K562 (cell line): Measurements from ENCODE around the gene DHRS11. TPM values are rescaled to one million over a fixed set of nuclear protein-coding genes. Genes with fewer than 3 reads are reported as not detected.

ENCODE experiments used
- ATAC-seq: fragments of 200-7000 bp; cut with Tn5 transposase; 3 replicates; pipeline ENCODE4 v1.9.1; 2020; ENCODE audit warnings: moderate library complexity
- BruUV-seq: library from RNA; stranded (reverse); fragments of 400-500 nt; replicated peaks from 2 replicates; lab custom pipeline; 2021; lab: Mats Ljungman, UMichigan
- CTCF ChIA-PET: fragments of 300-600 bp; formaldehyde crosslinking; extraction: SDS; loops from one replicate; lab custom pipeline; 2021; ENCODE audit warnings: low intra/inter-chr PET ratio; lab: Yijun Ruan, JAX
- POLR2A ChIA-PET: fragments of 300-600, 350-650 bp; sonication (Branson Sonifier 250); formaldehyde crosslinking; extraction: SDS; loops from one replicate; lab custom pipeline; 2021; ENCODE audit warnings: antibody characterized with exemption, inconsistent platforms; lab: Yijun Ruan, JAX
- DNase-seq, 4 experiments: peaks; one replicate each; pipeline versions ENCODE4 v3.0.0 to v3.0.0-alpha.2; 2011 to 2018; ENCODE audit warnings: low spot score in 3 of 4, mixed read lengths in 3 of 4; ENCODE audit errors: extremely low read depth in 1 of 4
- FAIRE-seq: peaks from 2 replicates; lab custom pipeline; 2011; peaks lifted over from hg19 to GRCh38; lab: Jason Lieb, UNC
- H2AFZ ChIP-seq: 2 replicates; pipeline ENCODE4 v1.6.0; 2011; ENCODE audit warnings: low read depth, low read length, control low read depth, inconsistent platforms
- H3K27ac ChIP-seq: fragments of 200-600 bp; 3 replicates; pipeline ENCODE4 v1.8.0; 2011; ENCODE audit warnings: low read depth, mild to moderate bottlenecking, control low read depth, inconsistent platforms, low read length, moderate library complexity, mixed read lengths; ENCODE audit errors: extremely low read depth
- H3K27me3 ChIP-seq, 2 experiments: fragments of 300-600 bp in 1 of 2; 2 replicates in 1 of 2; 3 replicates in 1 of 2; pipeline versions ENCODE4 v1.6.0 to v1.8.0; 2011; ENCODE audit warnings: inconsistent platforms in 2 of 2, low read length in 2 of 2, mild to moderate bottlenecking in 1 of 2, mixed read lengths in 1 of 2, moderate library complexity in 1 of 2; ENCODE audit not compliant: control insufficient read depth in 2 of 2, insufficient read depth in 2 of 2
- H3K36me3 ChIP-seq: fragments of 300-600 bp; 3 replicates; pipeline ENCODE4 v1.8.0; 2011; ENCODE audit warnings: mild to moderate bottlenecking, low read length, inconsistent platforms; ENCODE audit not compliant: control insufficient read depth, insufficient read depth
- H3K4me1 ChIP-seq, 2 experiments: fragments of 200-600 bp in 1 of 2; replicated peaks in 1 of 2; 2 replicates in 1 of 2; 3 replicates in 1 of 2; pipeline versions ENCODE4 v1.5.1 to v1.8.0; 2011; ENCODE audit warnings: inconsistent platforms in 2 of 2, low read length in 2 of 2, mild to moderate bottlenecking in 1 of 2, mixed read lengths in 1 of 2, moderate library complexity in 1 of 2; ENCODE audit not compliant: control insufficient read depth in 2 of 2, insufficient read depth in 2 of 2
- H3K4me2 ChIP-seq: 2 replicates; pipeline ENCODE4 v1.6.1; 2011; ENCODE audit warnings: low read length, control low read depth, inconsistent platforms, mixed read lengths; ENCODE audit not compliant: insufficient read depth
- H3K4me3 ChIP-seq: fragments of 200-600 bp; sonication (generic), shearing (Covaris generic); 2 replicates; pipeline ENCODE4 v1.5.1; 2016; ENCODE audit warnings: control low read depth, inconsistent platforms
- H3K79me2 ChIP-seq: fragments of 200-600 bp; 3 replicates; pipeline ENCODE4 v1.8.0; 2011; ENCODE audit warnings: low read length, inconsistent platforms; ENCODE audit not compliant: control insufficient read depth, insufficient read depth
- H3K9ac ChIP-seq, 2 experiments: 2 replicates each; pipeline versions ENCODE4 v1.6.0 to v1.6.1; 2011; ENCODE audit warnings: low read depth in 2 of 2, low read length in 2 of 2, control low read depth in 1 of 2, inconsistent platforms in 1 of 2, mild to moderate bottlenecking in 1 of 2, mixed read lengths in 1 of 2; ENCODE audit not compliant: insufficient read depth in 1 of 2
- H3K9me1 ChIP-seq: one replicate; pipeline ENCODE4 v1.6.0; 2011; ENCODE audit warnings: inconsistent platforms, mild to moderate bottlenecking, low read length, moderate library complexity; ENCODE audit not compliant: control insufficient read depth, insufficient read depth
- H3K9me3 ChIP-seq: replicated peaks from 2 replicates; pipeline ENCODE4 v1.5.1; 2011; ENCODE audit warnings: low read depth, low read length, inconsistent platforms; ENCODE audit not compliant: control insufficient read depth, insufficient read depth
- H4K20me1 ChIP-seq: replicated peaks from 2 replicates; pipeline ENCODE4 v1.6.1; 2011; ENCODE audit warnings: low read length, inconsistent platforms, mixed read lengths; ENCODE audit not compliant: control insufficient read depth, insufficient read depth
- ARID2 ChIP-seq: fragments of 450-650 bp; IDR thresholded peaks from 2 replicates; pipeline ENCODE4 v1.6.1; 2017; ENCODE audit warnings: antibody characterized with exemption, mild to moderate bottlenecking
- CREB1 ChIP-seq, 2 experiments: sonication (generic) in 1 of 2; formaldehyde crosslinking in 1 of 2; IDR thresholded peaks; 2 replicates each; pipeline versions ENCODE4 v1.6.1 to v1.8.0; 2012 to 2022; ENCODE audit warnings: inconsistent platforms in 1 of 2, mild to moderate bottlenecking in 1 of 2, missing genetic modification reagents in 1 of 2, moderate library complexity in 1 of 2
- EP400 ChIP-seq: fragments of 450-650 bp; IDR thresholded peaks from 2 replicates; pipeline ENCODE4 v1.6.1; 2017; ENCODE audit warnings: antibody characterized with exemption, mild to moderate bottlenecking, moderate library complexity
- GTF2E2 ChIP-seq: fragments of 200-800 bp; sonication (Bioruptor generic); IDR thresholded peaks from 2 replicates; pipeline ENCODE4 v1.6.1; 2016; ENCODE audit warnings: missing genetic modification characterization, missing compliant biosample characterization
- HDAC1 ChIP-seq, 2 experiments: fragments of 450-650 bp; IDR thresholded peaks; 2 replicates each; pipeline ENCODE4 v1.6.1; 2016 to 2017; ENCODE audit warnings: inconsistent platforms in 1 of 2, mild to moderate bottlenecking in 1 of 2, moderate library complexity in 1 of 2
- KAT2B ChIP-seq: IDR thresholded peaks from one replicate; pipeline ENCODE4 v1.6.1; 2012; ENCODE audit warnings: low read depth, mild to moderate bottlenecking, control low read depth, inconsistent platforms, low read length, moderate library complexity
- MEIS2 ChIP-seq: fragments of 450-650 bp; IDR thresholded peaks from 2 replicates; pipeline ENCODE4 v1.6.1; 2014; ENCODE audit warnings: mild to moderate bottlenecking; ENCODE audit not compliant: partially characterized antibody
- PHF21A ChIP-seq: fragments of 450-650 bp; IDR thresholded peaks from 2 replicates; pipeline ENCODE4 v1.6.1; 2017; ENCODE audit warnings: low read depth, borderline replicate concordance
- POLR2H ChIP-seq: IDR thresholded peaks from 2 replicates; pipeline ENCODE4 v1.6.1; 2016; ENCODE audit warnings: missing genetic modification characterization, low read depth, mild to moderate bottlenecking, control low read depth, missing compliant biosample characterization, moderate library complexity
- SIN3A ChIP-seq, 2 experiments: fragments of 150-350 bp in 1 of 2; IDR thresholded peaks; 2 replicates each; pipeline ENCODE4 v1.6.1; 2011 to 2016; ENCODE audit warnings: borderline replicate concordance in 2 of 2, low read depth in 2 of 2, low read length in 2 of 2, mild to moderate bottlenecking in 2 of 2, moderate library complexity in 2 of 2; ENCODE audit not compliant: control insufficient read depth in 1 of 2
- SP2 ChIP-seq: IDR thresholded peaks from 2 replicates; pipeline ENCODE4 v1.6.1; 2011; ENCODE audit warnings: mild to moderate bottlenecking, low read depth, low read length, moderate library complexity; ENCODE audit not compliant: poor library complexity, severe bottlenecking; ENCODE audit errors: extremely low read depth
- ZNF766 ChIP-seq: fragments of 200-800 bp; sonication (Bioruptor generic); conservative IDR thresholded peaks from 2 replicates; pipeline ENCODE4 v1.6.1; 2016; ENCODE audit warnings: missing genetic modification characterization, missing compliant biosample characterization
- whole genome bisulfite sequencing: fragments of 100-300 bp; shearing (Covaris generic); methylation state at CpG from one replicate; pipeline ENCODE4 v1.1.6; 2016; ENCODE audit warnings: low coverage, mixed read lengths; ENCODE audit not compliant: insufficient coverage; ENCODE audit errors: missing lambda C conversion rate; 5-methylcytosine and 5-hydroxymethylcytosine counted together
- in situ Hi-C: fragments of 300-500 bp; cut with MboI; formaldehyde crosslinking; loops from 4 replicates; pipeline ENCODE4 v1.15.0; 2018; ENCODE audit warnings: inconsistent platforms, mixed read lengths
- intact Hi-C: fragments of 100-400 bp; cut with micrococcal nuclease; formaldehyde crosslinking; loops from 2 replicates; pipeline ENCODE4 v1.14.2; 2022
- polyA plus RNA-seq, 8 experiments: library from polyadenylated mRNA; depleted of rRNA in 4 of 8; stranded (reverse) in 5 of 8; unstranded in 3 of 8; fragments of >200 nt; fragmentation: Nextera tagmentation in 2 of 8; fragmentation: Illumina TruSeq in 1 of 8; extraction: Ambion mirVana in 2 of 8; extraction: Trizol in 1 of 8; gene quantifications; 2 replicates each; pipeline versions ENCODE4 v1.2.1 to v1.2.3, GENCODE V29; 2011 to 2014; ENCODE audit warnings: inconsistent platforms in 1 of 8, missing spikeins in 1 of 8
- total RNA-seq, 7 experiments: library from RNA; depleted of rRNA in 6 of 7; stranded (reverse); fragments of >200 nt in 6 of 7; fragmentation: Illumina TruSeq in 2 of 7; extraction: Trizol in 2 of 7; gene quantifications; 2 replicates each; pipeline versions ENCODE4 v1.2.1 to v1.2.3, GENCODE V29; 2011 to 2021; ENCODE audit warnings: low replicate concordance in 1 of 7
- TF ChIP-seq, protein P1 (sequence below), 2 experiments: fragments of 250-450 bp in 1 of 2; fragments of 450-650 bp in 1 of 2; sonication (Bioruptor Pico) in 1 of 2; IDR thresholded peaks; 2 replicates each; pipeline versions ENCODE4 v1.6.1 to v1.8.0; 2016 to 2021; ENCODE audit warnings: mild to moderate bottlenecking in 2 of 2, moderate library complexity in 2 of 2, missing compliant biosample characterization in 1 of 2, missing genetic modification characterization in 1 of 2
- TF ChIP-seq, protein P2 (sequence below): fragments of 450-650 bp; IDR thresholded peaks from 2 replicates; pipeline ENCODE4 v1.6.1; 2014; ENCODE audit warnings: low read depth, mild to moderate bottlenecking, moderate library complexity, borderline replicate concordance
- TF ChIP-seq, protein P3 (sequence below): fragments of 250-450 bp; sonication (Bioruptor Pico); IDR thresholded peaks from 2 replicates; pipeline ENCODE4 v1.9.0; 2021; ENCODE audit warnings: mild to moderate bottlenecking

DHRS11 gene
- total and polyA plus RNA-seq, 9 of the 15 experiments (the other 6 are each of a cell fraction or from before 2014, with no cell fraction given), result 15.2 to 123 (median 59.8) TPM

DNA sequence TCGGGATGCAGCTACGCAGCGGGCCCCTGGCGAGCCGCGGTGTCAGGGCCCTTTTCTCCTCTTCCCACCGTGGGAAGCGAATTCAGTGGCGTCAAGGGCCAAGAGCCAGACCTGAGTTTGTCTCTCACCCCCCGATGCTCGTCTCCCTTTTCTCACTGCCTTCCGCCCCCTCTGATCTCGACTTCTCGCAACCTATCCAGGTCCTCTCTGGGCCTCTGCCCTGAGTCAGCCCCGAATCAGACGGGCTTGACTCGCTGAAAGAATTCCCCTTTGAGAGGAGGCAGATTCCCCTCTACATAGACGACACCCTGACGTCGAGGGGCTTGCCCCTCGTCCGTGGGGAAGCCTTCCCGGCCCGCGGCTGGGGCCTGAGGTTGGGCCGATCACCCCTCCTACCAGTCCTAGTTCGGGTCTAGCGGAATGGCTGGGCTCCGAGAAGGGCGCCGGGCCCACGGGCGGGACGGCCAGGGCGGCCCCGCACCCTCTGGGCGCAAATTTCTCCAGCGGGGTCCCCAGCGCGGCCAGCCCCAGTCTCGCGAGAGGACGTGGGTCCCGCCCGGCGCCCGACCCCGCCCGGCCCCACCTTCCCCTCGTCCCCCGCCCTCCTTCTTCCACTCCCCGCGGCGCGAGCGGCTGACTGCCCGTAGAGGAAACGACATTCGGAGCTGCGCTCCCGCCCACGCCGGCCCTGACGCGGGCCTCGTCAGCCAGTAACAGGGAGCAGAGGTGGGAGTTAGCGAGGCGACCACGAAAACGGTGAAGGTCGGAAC is 47.2 kb upstream of the DHRS11 start, which contains the start of gene GGNBP2:
TSS of gene GGNBP2 (plus strand) at position 613 of the 770 bp plus-strand sequence. CDS start 806 bp downstream, outside the sequence.
- BruUV-seq, result TSS peak; percentile 80
- Histone ChIP-seq H3K27ac (peak within 1 kb of the TSS; percentile 99), H3K9me1 (no peaks in the 10 kb centered on the region), H2AFZ (peak within 1 kb of the TSS; percentile 84), H3K27me3 (no peaks in the 10 kb centered on the region), H3K9me3 (no peaks in the 10 kb centered on the region), H3K4me2 (peak within 1 kb of the TSS; percentile 96), H3K4me3 (peak within 1 kb of the TSS; percentile 85), H3K36me3 (peaks cover 41% of the 10 kb centered on the region), H3K9ac (peak within 1 kb of the TSS; percentile 98 to 100), H3K79me2 (peaks cover 72% of the 10 kb centered on the region), H4K20me1 (peaks cover 4% of the 10 kb centered on the region; the same call in 1 of the 2 replicates), H3K4me1 (peaks cover 14 to 25% of the 10 kb centered on the region in 2 experiments; a peak in 4 of 5 replicates)
- in situ Hi-C loops, result loop anchor here (5.0 kb wide), 1 partner anchor 48 kb away; the partner anchor contains the start of gene DHRS11
- ChIA-PET CTCF (no interaction called here), POLR2A (interaction anchor here (0.6 to 3.9 kb wide), 8 partner anchors 10 to 623 kb away, joined by 3 to 72 read pairs (median 4); partner anchors contain the start of genes MYO19 and PIGW)
- FAIRE-seq (no peak), DNase-seq (peak; percentile 89 to 96 (median 92)), ATAC-seq (peak; percentile 77)
- under 1% methylated on average over 38 of the region's 71 CpGs for WGBS
- intact Hi-C loops, result loop anchor here (2.0 to 10.0 kb wide), 3 partner anchors 46 to 180 kb away; partner anchors contain the start of genes DHRS11 and MRM1
- TF ChIP-seq GTF2E2 (tag) (peak; percentile 70; the same call in 1 of the 2 replicates), ARID2 (peak; percentile 19; the same call in 1 of the 2 replicates), HDAC1 (IDR thresholded peaks at IDR 0.05) (peak in 1 of 2 experiments; percentile 74; a peak in 2 of 4 replicates), POLR2H (tag) (peak; percentile 86; the same call in 1 of the 2 replicates), PHF21A (0 out of 2 replicates have a peak, but pooled peaks have one; percentile 7), CREB1 (IDR thresholded peaks at IDR 0.05) (peak; percentile 79), CREB1 (CRISPR knock-in tag; IDR thresholded peaks at IDR 0.05) (0 out of 2 replicates have a peak, but pooled peaks have one; percentile 2), EP400 (peak; percentile 64), ZNF766 (CRISPR knock-in tag) (peak; percentile 59; the same call in 1 of the 2 replicates), MEIS2 (no peak), SP2 (no peak), SIN3A (IDR thresholded peaks at IDR 0.05; ENCODE audit: borderline replicate concordance in 2 of 2, control insufficient read depth in 1 of 2, low read depth in 2 of 2, low read length in 2 of 2) (peak; percentile 42 to 71; a peak in 1 of 4 replicates), KAT2B (no peak)
- TF ChIP-seq, protein P1, sequence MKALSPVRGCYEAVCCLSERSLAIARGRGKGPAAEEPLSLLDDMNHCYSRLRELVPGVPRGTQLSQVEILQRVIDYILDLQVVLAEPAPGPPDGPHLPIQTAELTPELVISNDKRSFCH (CRISPR knock-in tag; IDR thresholded peaks at IDR 0.05), result no peak
- TF ChIP-seq, protein P1 (tag; IDR thresholded peaks at IDR 0.05), result 0 out of 2 replicates have a peak, but pooled peaks have one; percentile 34
- TF ChIP-seq, protein P2, sequence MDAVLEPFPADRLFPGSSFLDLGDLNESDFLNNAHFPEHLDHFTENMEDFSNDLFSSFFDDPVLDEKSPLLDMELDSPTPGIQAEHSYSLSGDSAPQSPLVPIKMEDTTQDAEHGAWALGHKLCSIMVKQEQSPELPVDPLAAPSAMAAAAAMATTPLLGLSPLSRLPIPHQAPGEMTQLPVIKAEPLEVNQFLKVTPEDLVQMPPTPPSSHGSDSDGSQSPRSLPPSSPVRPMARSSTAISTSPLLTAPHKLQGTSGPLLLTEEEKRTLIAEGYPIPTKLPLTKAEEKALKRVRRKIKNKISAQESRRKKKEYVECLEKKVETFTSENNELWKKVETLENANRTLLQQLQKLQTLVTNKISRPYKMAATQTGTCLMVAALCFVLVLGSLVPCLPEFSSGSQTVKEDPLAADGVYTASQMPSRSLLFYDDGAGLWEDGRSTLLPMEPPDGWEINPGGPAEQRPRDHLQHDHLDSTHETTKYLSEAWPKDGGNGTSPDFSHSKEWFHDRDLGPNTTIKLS, result 0 out of 2 replicates have a peak, but pooled peaks have one; percentile 30
- TF ChIP-seq, protein P3, sequence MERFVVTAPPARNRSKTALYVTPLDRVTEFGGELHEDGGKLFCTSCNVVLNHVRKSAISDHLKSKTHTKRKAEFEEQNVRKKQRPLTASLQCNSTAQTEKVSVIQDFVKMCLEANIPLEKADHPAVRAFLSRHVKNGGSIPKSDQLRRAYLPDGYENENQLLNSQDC (CRISPR knock-in tag), result 0 out of 2 replicates have a peak, but pooled peaks have one; percentile 22
